Measurements from ENCODE around the gene PPM1K.
A peak's percentile ranks its signal among the peaks of the same experiment; 100 is the strongest.

PPM1K gene

GRCh38 chr4:88276952-88277710 lies 7.2 kb downstream of the PPM1K start:
- DNase-seq (no peak), ATAC-seq (no peak)

- DNase-seq = no peak
- ATAC-seq = no peak
Observed at GRCh38 chr4:88275949-88276515, 8.3 kb downstream of the PPM1K start.

DNA sequence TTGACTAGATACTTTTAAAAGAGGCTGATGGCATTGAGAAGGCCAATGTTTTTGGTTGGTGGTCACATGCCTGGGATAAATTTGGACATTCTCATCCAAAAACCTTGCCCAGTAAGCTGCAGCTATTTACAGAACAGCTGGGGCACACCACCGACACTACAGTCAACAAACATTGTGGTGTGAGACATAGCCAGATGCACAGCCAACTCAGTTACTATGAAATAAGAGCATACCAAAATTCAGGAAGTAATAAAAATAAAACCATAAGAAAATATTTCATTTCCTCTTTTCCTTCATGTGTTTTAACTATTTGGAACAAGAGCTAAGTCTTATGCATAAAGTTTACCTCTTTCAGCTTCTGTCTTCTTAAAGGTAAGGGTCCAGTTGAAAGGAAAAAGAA lies 8.8 kb downstream of the PPM1K start:
- ATAC-seq (no peak), DNase-seq (no peak)

DNA sequence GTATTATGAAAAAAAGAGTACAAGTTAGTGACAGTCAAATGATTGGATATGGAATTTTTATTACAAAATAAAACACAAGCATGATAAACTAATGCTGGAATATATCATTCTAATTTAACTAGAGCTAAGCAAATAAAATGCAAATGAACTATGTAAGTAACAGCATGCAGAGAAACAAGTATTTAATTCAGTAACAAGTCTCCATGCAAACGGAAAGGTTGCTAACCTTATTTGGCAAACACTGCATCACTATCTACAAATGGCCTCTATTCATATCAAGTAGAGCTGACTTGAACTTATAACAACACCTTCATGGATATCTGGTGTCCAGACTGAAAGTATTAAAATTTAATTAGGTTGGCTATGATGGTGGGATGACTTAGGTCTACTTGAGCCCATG lies 15.4 kb downstream of the PPM1K start:
- ATAC-seq (no peak), DNase-seq (no peak)

DNA sequence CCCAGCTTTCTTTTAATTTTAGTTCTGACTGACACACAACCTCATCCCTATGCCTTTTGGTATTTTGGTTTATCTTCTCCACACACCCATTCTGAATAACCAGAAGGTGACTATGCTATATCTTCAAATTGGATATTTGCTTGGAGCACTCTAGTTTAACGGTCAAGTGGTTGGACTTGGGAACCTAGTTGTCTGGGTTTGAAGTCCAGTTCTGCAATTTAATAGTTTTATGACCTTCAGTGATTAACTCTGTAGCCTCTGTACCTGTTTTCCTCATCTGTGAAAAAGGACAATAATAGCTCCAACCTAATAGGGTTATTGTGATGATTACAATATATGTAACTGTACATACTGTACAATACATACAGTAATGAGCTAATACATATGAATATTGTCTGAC lies 20.0 kb downstream of the PPM1K start:
- no peak for DNase-seq
- ATAC-seq = no peak

- no peak for ATAC-seq
- DNase-seq = no peak
Observed at GRCh38 chr4:88257726-88258125, 26.6 kb downstream of the PPM1K start.

GRCh38 chr4:88255111-88255510 lies 29.2 kb downstream of the PPM1K start:
- DNase-seq (no peak), ATAC-seq (no peak)

- no peak for DNase-seq
- no peak for ATAC-seq
Observed at GRCh38 chr4:88251924-88252323, 32.4 kb downstream of the PPM1K start.

DNA sequence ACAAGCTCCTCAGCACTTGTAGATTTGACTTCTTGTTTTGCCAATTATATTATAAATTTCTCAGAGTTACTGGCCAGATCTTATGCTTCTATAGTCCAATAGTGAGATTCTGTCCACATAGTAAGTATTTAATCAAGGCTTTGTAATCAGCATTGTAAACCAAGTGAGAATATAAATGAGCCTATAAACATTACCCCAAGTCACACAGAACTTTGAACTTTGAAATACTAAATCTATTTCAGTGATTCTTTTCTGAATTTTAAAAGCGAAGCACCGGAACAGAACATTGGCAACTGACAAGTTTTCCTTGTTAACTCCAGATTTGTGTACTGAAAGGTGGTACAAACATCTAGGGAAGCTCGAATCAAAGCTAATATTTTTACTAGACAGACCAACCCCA lies 37.2 kb downstream of the PPM1K start:
- ATAC-seq = no peak

GRCh38 chr4:88246600-88246999 lies 37.8 kb downstream of the PPM1K start:
- DNase-seq (no peak), ATAC-seq (no peak)

More for the DNA sequence above, 37.2 kb downstream of the PPM1K start:
- DNase-seq = no peak

DNA sequence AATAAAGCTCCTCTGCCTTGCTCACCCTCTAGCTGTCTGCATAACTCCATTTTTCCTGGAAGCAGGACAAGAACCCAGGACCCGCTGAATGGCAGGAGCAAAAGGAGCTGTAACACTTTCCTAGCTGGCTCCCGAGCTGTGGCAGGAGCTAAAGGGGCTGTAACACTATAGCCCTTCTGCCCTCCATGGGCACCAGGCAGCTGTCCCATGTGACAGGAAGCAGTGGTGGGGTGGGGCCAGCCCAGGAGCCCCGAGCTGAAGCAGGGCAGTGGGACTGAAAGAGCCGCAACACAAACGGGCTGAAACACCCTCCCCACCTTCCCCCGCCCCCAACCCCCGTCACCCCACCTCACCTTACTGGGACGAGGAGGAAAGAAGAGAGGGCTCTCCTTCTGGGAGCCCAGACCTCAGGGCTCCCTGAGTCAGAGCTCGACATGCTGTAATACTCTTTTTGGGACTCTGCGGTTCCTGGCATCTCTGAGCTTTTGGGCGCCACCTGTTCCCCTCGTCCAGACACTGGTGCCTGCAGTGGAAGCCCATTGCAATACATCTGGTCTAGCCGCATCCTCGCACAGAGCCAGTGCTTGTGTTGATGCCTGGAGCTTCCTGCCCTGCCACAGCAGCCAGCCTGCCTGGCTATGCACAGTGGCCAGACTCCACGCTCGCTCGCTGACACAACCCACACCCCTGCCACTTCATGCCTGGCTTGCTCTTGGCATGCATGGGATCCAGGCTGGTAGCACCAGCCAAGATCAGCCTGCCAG lies 39.4 kb downstream of the PPM1K start:
- peak; percentile 75 for ATAC-seq
- peak; percentile 27 for DNase-seq

DNA sequence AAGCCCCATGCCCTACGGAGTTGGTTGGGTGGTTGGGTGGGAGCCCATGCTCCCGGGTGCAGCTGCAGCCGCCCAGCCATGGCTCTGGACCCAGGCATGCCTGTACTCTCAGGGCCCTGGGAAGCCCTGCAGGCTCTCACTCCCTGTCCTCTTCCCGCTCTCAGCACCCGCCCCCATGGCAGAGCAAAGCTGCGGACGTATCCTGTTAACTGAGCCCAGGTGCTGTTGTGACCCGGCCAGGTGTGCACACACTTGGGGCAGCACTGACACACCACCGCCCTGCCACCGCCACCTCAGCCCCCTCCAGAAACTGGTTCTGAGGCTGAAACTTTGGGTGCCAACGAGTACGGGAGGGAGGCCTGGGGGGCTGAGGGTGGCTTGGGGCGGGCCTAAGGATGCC lies 40.3 kb downstream of the PPM1K start:
- ATAC-seq = no peak

GRCh38 chr4:88242144-88242543 lies 42.2 kb downstream of the PPM1K start:
- no peak for DNase-seq
- ATAC-seq = no peak

More for the DNA sequence above, 40.3 kb downstream of the PPM1K start:
- DNase-seq = no peak

GRCh38 chr4:88240297-88240714 lies 44.1 kb downstream of the PPM1K start:
- ATAC-seq (no peak), DNase-seq (no peak)

DNA sequence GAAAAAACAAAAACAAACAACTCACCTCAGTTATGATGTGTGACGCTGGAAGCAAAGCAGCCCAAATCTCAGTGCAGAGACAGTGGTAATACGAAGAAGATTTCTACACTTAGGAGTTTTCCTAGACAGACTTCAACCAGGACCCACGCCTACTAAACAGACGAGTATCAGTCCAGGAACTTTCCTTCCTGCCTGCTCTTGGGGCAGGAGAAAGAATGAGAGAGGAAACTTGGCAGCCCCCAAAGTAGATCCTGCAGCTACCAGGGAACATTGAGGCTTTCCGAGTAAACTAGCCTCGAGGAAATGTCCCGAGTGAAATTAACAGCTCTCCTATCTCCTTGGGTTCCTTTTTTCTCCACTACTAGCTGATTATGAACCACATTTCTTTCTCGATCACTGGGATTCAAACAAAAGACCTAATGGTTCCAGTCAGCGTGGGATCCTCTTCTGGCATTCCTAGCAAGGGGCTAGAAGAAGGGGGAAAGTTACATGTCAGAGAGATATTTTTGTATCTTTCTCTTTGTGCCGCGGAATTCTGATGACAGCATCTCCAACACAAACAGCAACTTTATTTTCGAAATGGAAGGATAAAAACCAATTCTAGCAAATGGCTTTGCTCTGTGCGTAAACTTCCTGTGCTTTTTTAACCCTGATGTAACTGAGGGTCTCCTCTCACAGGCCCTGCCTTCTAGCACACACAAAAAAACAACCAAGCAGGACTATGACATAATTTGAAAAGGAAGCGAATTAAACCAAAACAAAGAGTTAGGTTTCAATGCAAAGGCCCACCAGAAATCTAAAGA lies 53.2 kb downstream of the PPM1K start:
- ATAC-seq (no peak), DNase-seq (no peak)

DNA sequence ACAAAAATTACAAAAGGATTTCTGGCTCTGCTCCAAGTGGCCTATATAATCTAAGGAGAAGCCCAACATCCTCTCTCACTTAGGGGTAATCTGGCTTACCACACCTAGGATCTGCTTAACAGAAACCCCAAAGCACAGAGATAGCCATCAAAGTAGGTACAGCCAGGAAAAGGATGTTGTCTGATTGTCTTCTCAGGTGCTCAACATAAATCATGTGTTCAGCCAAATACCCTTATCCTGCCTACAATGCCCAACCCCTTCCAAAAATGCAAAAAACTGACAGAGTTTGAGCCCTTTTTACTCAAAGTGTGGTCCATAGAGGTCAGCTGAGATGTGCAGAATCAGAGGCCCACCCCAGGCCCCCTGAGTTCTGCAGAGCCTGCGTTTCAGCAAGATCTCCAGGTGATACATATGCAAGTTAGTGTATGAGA lies 53.9 kb downstream of the PPM1K start:
- no peak for ATAC-seq

GRCh38 chr4:88227734-88228133 lies 56.6 kb downstream of the PPM1K start:
- no peak for ATAC-seq
- DNase-seq = no peak

More for the DNA sequence above, 53.9 kb downstream of the PPM1K start:
- no peak for DNase-seq

- ATAC-seq (no peak), DNase-seq (no peak)
Observed at GRCh38 chr4:88226143-88226542, 58.2 kb downstream of the PPM1K start.

- ATAC-seq = peak; percentile 78
- DNase-seq = no peak
Observed at GRCh38 chr4:88225232-88226105, 58.9 kb downstream of the PPM1K start.

- ATAC-seq (no peak), DNase-seq (no peak)
Observed at GRCh38 chr4:88223516-88223915, 60.8 kb downstream of the PPM1K start.

GRCh38 chr4:88219099-88219498 lies 65.3 kb downstream of the PPM1K start:
- ATAC-seq (no peak), DNase-seq (no peak)
